Measurements from ENCODE around the gene ATG14. TPM values are rescaled to one million over a fixed set of nuclear protein-coding genes. Genes with fewer than 3 reads are reported as not detected.

Gene ATG14
- total RNA-seq, 4 donors from 2014 or later = 11.5 to 24.7 (median 13.4) TPM

DNA sequence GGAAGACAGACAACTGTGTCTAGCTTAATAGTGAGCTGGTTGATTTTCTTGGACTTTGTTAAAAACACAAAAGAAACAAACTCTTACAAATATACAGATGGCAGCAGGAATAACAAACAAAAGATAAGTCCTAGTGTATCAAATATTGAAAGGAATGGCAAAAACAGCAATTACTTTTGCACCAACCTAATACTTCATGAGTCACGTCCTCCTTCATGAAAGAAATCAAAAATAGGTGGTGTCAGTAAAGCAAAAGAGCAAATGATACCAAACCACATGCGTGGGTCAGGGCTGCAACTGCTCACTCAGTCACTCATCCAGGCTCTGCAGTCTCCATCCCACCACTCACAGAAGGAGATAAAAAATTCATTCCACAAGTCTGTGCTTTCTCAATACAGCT is 11.8 kb downstream of the ATG14 start:
- Histone ChIP-seq H3K36me3 (peaks cover 0 to 15% (median 6%) of the 10 kb centered on the region in 4 donors), H3K4me1 (peaks cover 0 to 13% (median 0%) of the 10 kb centered on the region in 4 donors), H3K9me3 (no peaks in the 10 kb centered on the region), H3K27ac (no peak overlapping the region), H3K4me3 (no peak overlapping the region), H3K27me3 (no peaks in the 10 kb centered on the region)
- no peak for DNase-seq
- TF ChIP-seq EP300 (IDR thresholded peaks at IDR 0.05; ENCODE audit: low read depth) (no peak), POLR2A (IDR thresholded peaks at IDR 0.05) (no peak), POLR2AphosphoS5 (IDR thresholded peaks at IDR 0.05) (no peak)
- TF ChIP-seq, protein P1, sequence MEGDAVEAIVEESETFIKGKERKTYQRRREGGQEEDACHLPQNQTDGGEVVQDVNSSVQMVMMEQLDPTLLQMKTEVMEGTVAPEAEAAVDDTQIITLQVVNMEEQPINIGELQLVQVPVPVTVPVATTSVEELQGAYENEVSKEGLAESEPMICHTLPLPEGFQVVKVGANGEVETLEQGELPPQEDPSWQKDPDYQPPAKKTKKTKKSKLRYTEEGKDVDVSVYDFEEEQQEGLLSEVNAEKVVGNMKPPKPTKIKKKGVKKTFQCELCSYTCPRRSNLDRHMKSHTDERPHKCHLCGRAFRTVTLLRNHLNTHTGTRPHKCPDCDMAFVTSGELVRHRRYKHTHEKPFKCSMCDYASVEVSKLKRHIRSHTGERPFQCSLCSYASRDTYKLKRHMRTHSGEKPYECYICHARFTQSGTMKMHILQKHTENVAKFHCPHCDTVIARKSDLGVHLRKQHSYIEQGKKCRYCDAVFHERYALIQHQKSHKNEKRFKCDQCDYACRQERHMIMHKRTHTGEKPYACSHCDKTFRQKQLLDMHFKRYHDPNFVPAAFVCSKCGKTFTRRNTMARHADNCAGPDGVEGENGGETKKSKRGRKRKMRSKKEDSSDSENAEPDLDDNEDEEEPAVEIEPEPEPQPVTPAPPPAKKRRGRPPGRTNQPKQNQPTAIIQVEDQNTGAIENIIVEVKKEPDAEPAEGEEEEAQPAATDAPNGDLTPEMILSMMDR (IDR thresholded peaks at IDR 0.05) = no peak
- intact Hi-C loops (cut with DNase I; ENCODE audit: low total_unique reads) = no loop called here
- WGBS, 2 donors (ENCODE audit: low coverage in 1 of 2) = 78 to 79% methylated on average over 2 of the region's 2 CpGs
- in situ Hi-C loops (cut with MboI; ENCODE audit: low pct_ligation_motif_present in 1 of 4, low pct_unique_long_range_greater_than_20kb in 1 of 4, low sequenced_read_pairs in 3 of 4) = no loop called here

DNA sequence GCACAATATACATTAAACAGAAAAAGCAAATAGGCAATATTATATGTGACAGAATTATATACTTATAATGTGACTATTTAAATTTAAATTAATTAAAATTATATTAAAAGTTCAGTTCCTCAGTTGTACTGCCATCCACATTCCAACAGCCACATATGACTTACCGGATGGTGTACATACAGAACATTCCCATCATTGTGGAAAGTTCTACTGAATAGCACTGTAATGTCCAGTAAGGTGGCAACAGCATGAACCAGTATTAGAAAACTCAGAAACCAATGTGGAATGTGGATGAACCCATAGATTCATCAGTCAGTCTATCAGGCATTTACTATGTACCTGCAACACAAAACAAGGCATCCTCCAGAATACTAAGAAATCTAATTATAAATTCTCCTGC is 12.4 kb downstream of the ATG14 start:
- no peak for DNase-seq
- Histone ChIP-seq H3K9me3 (no peaks in the 10 kb centered on the region), H3K4me3 (no peak overlapping the region), H3K4me1 (peaks cover 0 to 13% (median 0%) of the 10 kb centered on the region in 4 donors), H3K27me3 (no peaks in the 10 kb centered on the region), H3K27ac (no peak overlapping the region), H3K36me3 (peaks cover 0 to 20% (median 9%) of the 10 kb centered on the region in 4 donors)
- WGBS, 2 donors (ENCODE audit: low coverage in 1 of 2) = 90 to 92% methylated on average over 1 of the region's 1 CpG
- in situ Hi-C loops (cut with MboI; ENCODE audit: low pct_ligation_motif_present in 1 of 4, low pct_unique_long_range_greater_than_20kb in 1 of 4, low sequenced_read_pairs in 3 of 4) = no loop called here
- intact Hi-C loops (cut with DNase I; ENCODE audit: low total_unique reads) = no loop called here
- TF ChIP-seq, protein P1 (IDR thresholded peaks at IDR 0.05) = no peak

DNA sequence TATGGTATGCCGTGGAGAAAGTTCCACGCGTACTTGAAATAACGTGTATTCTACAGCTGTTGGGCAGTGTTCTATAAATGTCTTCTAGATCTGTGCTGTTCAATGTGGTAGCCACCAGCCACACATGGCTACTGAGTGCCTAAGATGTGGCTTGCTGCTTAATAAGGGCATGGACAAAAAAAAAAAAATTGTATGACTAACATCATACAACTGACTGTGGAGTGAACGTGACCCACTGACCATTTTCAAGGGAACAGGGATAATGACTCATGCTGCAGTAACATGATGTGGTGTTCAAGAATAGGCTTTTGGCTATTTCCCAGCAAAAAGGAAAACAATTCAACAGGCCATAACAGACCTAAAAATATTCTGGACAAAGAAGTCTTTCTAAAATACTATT is 13.0 kb downstream of the ATG14 start:
- 79 to 84% methylated on average over 5 of the region's 5 CpGs for WGBS, 2 donors (ENCODE audit: low coverage in 1 of 2)
- TF ChIP-seq POLR2AphosphoS5 (IDR thresholded peaks at IDR 0.05) (peak in 1 of 3 donors; percentile 14), POLR2A (IDR thresholded peaks at IDR 0.05) (no peak), EP300 (IDR thresholded peaks at IDR 0.05; ENCODE audit: low read depth) (no peak)
- TF ChIP-seq, protein P1 (IDR thresholded peaks at IDR 0.05) = no peak
- Histone ChIP-seq H3K9me3 (no peaks in the 10 kb centered on the region), H3K4me1 (peaks cover 0 to 13% (median 0%) of the 10 kb centered on the region in 4 donors), H3K36me3 (peaks cover 0 to 20% (median 9%) of the 10 kb centered on the region in 4 donors), H3K27ac (peak overlapping the region in 1 of 4 donors; percentile 16), H3K4me3 (no peak overlapping the region), H3K27me3 (no peaks in the 10 kb centered on the region)
- in situ Hi-C loops (cut with MboI; ENCODE audit: low pct_ligation_motif_present in 1 of 4, low pct_unique_long_range_greater_than_20kb in 1 of 4, low sequenced_read_pairs in 3 of 4) = no loop called here
- intact Hi-C loops (cut with DNase I; ENCODE audit: low total_unique reads) = no loop called here
- no peak for DNase-seq

DNA sequence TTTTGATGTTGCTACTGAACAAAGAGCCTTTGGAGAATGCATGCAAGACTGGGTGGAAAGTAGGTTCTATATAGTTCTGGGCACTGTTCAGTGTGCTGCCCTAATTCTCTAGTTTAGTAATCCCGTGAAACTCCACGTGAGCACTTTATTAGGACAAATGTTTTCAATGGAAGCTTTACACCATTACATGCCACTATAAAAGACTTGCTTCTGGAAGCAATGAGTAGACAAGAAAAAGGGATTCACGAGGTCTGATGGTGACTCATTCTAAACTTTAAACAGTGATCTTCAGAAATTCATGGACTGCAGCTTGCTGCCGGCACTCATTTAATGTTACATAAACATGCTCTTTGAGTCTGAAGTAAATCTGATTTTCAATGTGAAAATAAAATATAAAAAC is 22.3 kb downstream of the ATG14 start:
- TF ChIP-seq, protein P1 (IDR thresholded peaks at IDR 0.05) = no peak
- no peak for TF ChIP-seq POLR2AphosphoS5 (IDR thresholded peaks at IDR 0.05)
- TF ChIP-seq POLR2A (IDR thresholded peaks at IDR 0.05) = no peak
- no peak for TF ChIP-seq EP300 (IDR thresholded peaks at IDR 0.05; ENCODE audit: low read depth)
- Histone ChIP-seq H3K36me3 (peaks cover 0 to 15% (median 1%) of the 10 kb centered on the region in 4 donors), H3K9me3 (no peaks in the 10 kb centered on the region), H3K4me1 (peaks cover 0 to 25% (median 6%) of the 10 kb centered on the region in 4 donors), H3K27me3 (no peaks in the 10 kb centered on the region), H3K4me3 (no peak overlapping the region), H3K27ac (peak overlapping the region in 3 of 4 donors; percentile 42 to 54 (median 50))
- 75% methylated on average over 4 of the region's 4 CpGs for WGBS, 2 donors (ENCODE audit: low coverage in 1 of 2)
- intact Hi-C loops (cut with DNase I; ENCODE audit: low total_unique reads) = no loop called here
- in situ Hi-C loops (cut with MboI; ENCODE audit: low pct_ligation_motif_present in 1 of 4, low pct_unique_long_range_greater_than_20kb in 1 of 4, low sequenced_read_pairs in 3 of 4) = no loop called here
- DNase-seq = no peak

All from transverse colon (tissue), 4 donors.